RWPE2 (cell line): Measurements from ENCODE around the gene MICAL2.

Source experiments
- ATAC-seq: fragments of 200-7000 bp; cut with Tn5 transposase; 3 replicates; pipeline ENCODE4 v1.9.1; 2021; ENCODE audit warnings: low read depth
- DNase-seq: peaks from one replicate; pipeline ENCODE4 v3.0.0-alpha.2; 2020; ENCODE audit warnings: low spot score
- H3K27ac ChIP-seq: fragments of 450-650 bp; 2 replicates; pipeline ENCODE4 v1.5.1; 2017; ENCODE audit warnings: mild to moderate bottlenecking; ENCODE audit not compliant: poor library complexity, severe bottlenecking
- H3K27me3 ChIP-seq: fragments of 250-450 bp; sonication (Bioruptor Pico); 2 replicates; pipeline ENCODE4 v1.5.1; 2021; ENCODE audit warnings: mild to moderate bottlenecking, moderate library complexity; ENCODE audit not compliant: insufficient read depth, poor library complexity, severe bottlenecking
- H3K36me3 ChIP-seq: fragments of 250-450 bp; sonication (Bioruptor Pico); 2 replicates; pipeline ENCODE4 v1.5.1; 2020; ENCODE audit warnings: low read depth, mild to moderate bottlenecking, moderate library complexity
- H3K4me1 ChIP-seq: fragments of 250-450 bp; sonication (Bioruptor Pico); 2 replicates; pipeline ENCODE4 v1.5.1; 2021; ENCODE audit warnings: mild to moderate bottlenecking, moderate library complexity; ENCODE audit not compliant: insufficient read depth, poor library complexity, severe bottlenecking
- H3K4me3 ChIP-seq: fragments of 250-450 bp; sonication (Bioruptor Pico); 2 replicates; pipeline ENCODE4 v1.5.1; 2021; ENCODE audit warnings: mild to moderate bottlenecking, moderate library complexity; ENCODE audit not compliant: severe bottlenecking
- H3K9me3 ChIP-seq: fragments of 250-450 bp; sonication (Bioruptor Pico); 2 replicates; pipeline ENCODE4 v1.5.1; 2021; ENCODE audit warnings: mild to moderate bottlenecking, moderate library complexity; ENCODE audit not compliant: severe bottlenecking
- CTCF ChIP-seq: fragments of 450-650 bp; IDR thresholded peaks from one replicate; pipeline ENCODE4 v1.5.1; 2017; ENCODE audit warnings: mild to moderate bottlenecking, moderate library complexity; ENCODE audit not compliant: poor library complexity, severe bottlenecking

Gene MICAL2

GRCh38 chr11:12127206-12127898, 17.0 kb downstream of the MICAL2 start:
- Histone ChIP-seq H3K9me3 (no peaks in the 10 kb centered on the region), H3K36me3 (peaks cover 82% of the 10 kb centered on the region), H3K27me3 (no peaks in the 10 kb centered on the region), H3K27ac (peak overlapping the region; percentile 90), H3K4me3 (no peak overlapping the region), H3K4me1 (peaks cover 65% of the 10 kb centered on the region)
- no peak for TF ChIP-seq CTCF
- DNase-seq: no peak
- no peak for ATAC-seq

DNA sequence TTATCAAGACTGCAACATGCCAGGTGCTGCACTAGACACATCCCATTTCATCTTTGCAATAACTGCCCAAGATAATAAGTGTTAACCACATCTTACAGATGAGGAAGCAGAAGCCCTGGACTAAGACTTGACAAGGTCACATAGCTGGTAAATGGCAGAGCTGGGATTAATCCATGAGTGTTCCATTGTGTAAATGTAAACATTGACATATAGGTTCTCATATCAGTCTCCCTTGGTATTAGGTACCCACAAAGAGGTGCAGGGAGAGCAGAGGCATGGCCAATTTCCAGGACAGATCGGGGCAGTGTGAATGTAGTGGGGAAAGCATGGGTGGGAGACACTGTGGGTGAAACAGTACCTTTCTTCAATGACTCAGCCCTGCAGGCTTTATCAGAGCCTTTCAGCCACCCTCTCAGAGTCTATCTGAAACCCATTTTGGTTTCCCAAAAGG, 17.9 kb downstream of the MICAL2 start:
- H3K4me1 ChIP-seq: peaks cover 55% of the 10 kb centered on the region
- H3K36me3 ChIP-seq: peaks cover 84% of the 10 kb centered on the region
- no peak for ATAC-seq

GRCh38 chr11:12129227-12129626, 18.8 kb downstream of the MICAL2 start:
- peaks cover 83% of the 10 kb centered on the region for H3K36me3 ChIP-seq
- peaks cover 46% of the 10 kb centered on the region for H3K4me1 ChIP-seq
- H3K9me3 ChIP-seq: no peaks in the 10 kb centered on the region
- no peak for ATAC-seq
- peak overlapping the region; percentile 90 for H3K27ac ChIP-seq
- no peak for DNase-seq
- no peak overlapping the region for H3K4me3 ChIP-seq
- no peak for TF ChIP-seq CTCF
- no peaks in the 10 kb centered on the region for H3K27me3 ChIP-seq

More for the DNA sequence above, 17.9 kb downstream of the MICAL2 start:
- H3K27ac ChIP-seq: peak overlapping the region; percentile 90
- no peaks in the 10 kb centered on the region for H3K27me3 ChIP-seq
- DNase-seq: no peak
- no peaks in the 10 kb centered on the region for H3K9me3 ChIP-seq
- TF ChIP-seq CTCF: no peak
- H3K4me3 ChIP-seq: no peak overlapping the region

DNA sequence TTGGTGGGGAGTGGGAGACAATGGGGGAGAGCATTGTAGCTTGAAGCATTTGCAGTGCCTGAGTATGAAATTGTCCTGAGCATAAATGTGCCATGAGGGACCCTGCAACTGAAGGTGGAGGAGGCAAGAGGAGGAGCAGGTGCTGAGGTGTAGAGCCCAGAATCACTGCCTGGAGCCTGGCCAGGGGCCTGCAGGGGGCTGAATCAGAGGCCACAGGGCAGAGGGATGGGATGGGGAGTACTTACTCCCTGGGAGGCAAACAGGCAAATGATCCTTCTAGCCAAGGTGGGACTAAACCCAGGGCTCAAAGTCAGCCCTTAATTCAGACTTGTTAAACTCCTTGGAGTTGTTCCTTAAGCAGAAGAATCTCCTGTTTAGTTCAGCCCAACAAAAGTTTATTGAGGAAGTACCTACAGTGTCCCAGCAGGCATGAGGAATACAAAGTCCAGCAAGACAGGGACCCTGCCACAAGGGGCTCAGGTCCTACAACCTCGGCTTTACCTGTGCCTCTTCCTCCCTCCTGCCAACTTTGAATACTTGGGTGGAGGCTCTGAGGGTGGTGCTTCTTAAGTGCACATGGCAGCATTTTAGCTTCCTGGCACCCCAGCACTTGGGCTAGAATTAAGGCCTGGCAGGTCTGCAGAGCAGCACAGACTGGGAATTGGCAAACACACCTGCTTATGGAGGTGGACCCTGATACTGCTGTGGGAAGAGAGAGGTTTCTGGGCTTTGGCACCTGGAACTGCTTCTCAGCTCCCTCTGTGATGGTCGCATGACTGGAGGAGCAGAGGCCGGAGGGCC, 20.0 kb downstream of the MICAL2 start:
- Histone ChIP-seq H3K4me1 (peaks cover 35% of the 10 kb centered on the region), H3K27me3 (no peaks in the 10 kb centered on the region), H3K4me3 (no peak overlapping the region), H3K27ac (peak overlapping the region; percentile 90), H3K9me3 (no peaks in the 10 kb centered on the region), H3K36me3 (peaks cover 87% of the 10 kb centered on the region)
- TF ChIP-seq CTCF: no peak
- no peak for DNase-seq
- no peak for ATAC-seq
